Adrenal gland (tissue), 5 donors: ENCODE results near the gene HSPA1B.

ENCODE experiments used
- POLR2A ChIP-seq, 2 donors: fragments of 450-650 bp; IDR thresholded peaks; one replicate each; pipeline ENCODE4 v1.6.1; 2017; ENCODE audit warnings: antibody characterized with exemption in 2 of 2, mild to moderate bottlenecking in 2 of 2, moderate library complexity in 1 of 2
- TF ChIP-seq, protein P1 (sequence below), 6 experiments: fragments of 450-650 bp in 4 of 6; fragments of 200-600 bp in 2 of 6; sonication (generic) in 1 of 6; IDR thresholded peaks; 1 replicate in 5 of 6; 2 replicates in 1 of 6; pipeline versions ENCODE4 v1.5.1 to v1.8.0; 2016 to 2021; ENCODE audit warnings: antibody characterized with exemption in 6 of 6, mild to moderate bottlenecking in 2 of 6, moderate library complexity in 1 of 6
- donor health status: DM: no; HTN: no; CAD: no.

GRCh38 chr6:31850765-31851484, 23.4 kb downstream of the HSPA1B start:
- TF ChIP-seq, protein P1, sequence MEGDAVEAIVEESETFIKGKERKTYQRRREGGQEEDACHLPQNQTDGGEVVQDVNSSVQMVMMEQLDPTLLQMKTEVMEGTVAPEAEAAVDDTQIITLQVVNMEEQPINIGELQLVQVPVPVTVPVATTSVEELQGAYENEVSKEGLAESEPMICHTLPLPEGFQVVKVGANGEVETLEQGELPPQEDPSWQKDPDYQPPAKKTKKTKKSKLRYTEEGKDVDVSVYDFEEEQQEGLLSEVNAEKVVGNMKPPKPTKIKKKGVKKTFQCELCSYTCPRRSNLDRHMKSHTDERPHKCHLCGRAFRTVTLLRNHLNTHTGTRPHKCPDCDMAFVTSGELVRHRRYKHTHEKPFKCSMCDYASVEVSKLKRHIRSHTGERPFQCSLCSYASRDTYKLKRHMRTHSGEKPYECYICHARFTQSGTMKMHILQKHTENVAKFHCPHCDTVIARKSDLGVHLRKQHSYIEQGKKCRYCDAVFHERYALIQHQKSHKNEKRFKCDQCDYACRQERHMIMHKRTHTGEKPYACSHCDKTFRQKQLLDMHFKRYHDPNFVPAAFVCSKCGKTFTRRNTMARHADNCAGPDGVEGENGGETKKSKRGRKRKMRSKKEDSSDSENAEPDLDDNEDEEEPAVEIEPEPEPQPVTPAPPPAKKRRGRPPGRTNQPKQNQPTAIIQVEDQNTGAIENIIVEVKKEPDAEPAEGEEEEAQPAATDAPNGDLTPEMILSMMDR (IDR thresholded peaks at IDR 0.05) = no peak
- TF ChIP-seq POLR2A (IDR thresholded peaks at IDR 0.05) = no peak
